Nucleus accumbens (tissue), 56 donors: ENCODE data around the gene TINAGL1.

Experiments used
- DNase-seq, 56 donors: peaks; one replicate each; lab custom pipeline; 2025; lab: John Stamatoyannopoulos, UW

The TINAGL1 gene

DNA sequence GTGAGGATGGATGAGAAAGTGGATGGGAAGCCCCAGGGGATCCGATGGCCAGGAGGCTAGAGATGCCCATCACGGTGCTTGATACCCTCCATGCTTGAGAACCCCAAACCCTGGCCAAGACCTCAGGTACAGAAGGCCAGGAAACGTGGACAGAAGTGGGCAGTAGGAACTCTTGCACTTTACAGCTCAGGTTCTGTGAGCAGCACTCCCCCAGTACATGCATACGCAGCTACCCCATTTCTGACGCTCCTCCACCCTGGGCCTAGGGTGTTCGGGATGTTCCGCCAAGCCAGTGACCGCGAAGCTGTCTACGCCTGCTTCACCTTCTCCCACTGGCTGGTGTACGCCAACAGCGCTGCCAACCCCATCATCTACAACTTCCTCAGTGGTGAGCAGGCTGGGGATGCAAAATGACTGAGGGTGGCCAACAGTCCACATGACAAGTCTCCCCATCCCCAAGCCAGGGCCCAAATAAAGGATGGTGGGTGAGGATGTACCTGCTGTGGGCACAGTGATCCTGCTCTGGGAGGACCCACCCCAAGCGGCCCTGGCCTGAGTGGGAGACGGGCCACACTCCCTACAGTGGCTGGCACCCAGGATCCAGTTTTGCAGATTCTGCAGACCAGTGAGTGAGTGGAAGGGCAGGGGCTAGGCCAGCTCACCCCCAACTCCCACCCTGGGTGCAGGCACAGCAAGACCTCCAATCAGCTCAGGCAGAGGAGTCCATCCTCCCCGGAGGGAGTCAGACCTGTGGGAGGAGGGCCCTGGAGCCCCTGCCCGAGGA is 48.6 kb downstream of the TINAGL1 start:
- DNase-seq = no peak

DNA sequence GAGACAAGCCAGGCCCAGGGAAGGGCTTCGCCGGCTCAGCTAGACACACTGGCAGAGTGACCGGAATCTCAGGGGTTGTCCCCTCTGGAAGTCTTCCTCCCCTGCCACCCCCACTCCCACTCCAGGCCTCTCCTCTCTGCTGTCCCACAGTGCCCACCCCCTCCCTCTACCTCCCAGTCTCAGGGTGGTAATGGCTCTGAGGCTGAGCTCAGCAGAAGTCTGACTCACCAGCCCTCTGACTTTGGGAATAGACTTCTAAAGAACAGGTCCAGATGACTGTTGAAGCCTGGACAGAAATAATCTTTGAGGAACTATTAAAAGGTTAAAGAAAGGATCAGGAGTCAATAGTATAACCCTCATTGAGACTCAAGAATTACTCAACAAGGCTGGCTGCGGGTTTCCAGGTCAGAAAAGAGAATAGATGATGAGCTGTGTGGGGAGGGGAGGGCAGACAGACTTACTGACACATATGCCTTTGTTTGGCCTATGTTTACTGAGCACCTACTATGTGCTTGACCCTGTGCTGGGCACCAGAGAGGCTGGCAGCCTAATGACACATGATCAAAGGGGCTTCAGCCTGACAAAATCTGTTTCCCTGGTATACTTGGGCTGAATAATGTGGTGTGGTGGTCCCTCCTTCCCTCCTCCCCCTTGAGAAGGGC is 49.4 kb downstream of the TINAGL1 start:
- DNase-seq = no peak

DNA sequence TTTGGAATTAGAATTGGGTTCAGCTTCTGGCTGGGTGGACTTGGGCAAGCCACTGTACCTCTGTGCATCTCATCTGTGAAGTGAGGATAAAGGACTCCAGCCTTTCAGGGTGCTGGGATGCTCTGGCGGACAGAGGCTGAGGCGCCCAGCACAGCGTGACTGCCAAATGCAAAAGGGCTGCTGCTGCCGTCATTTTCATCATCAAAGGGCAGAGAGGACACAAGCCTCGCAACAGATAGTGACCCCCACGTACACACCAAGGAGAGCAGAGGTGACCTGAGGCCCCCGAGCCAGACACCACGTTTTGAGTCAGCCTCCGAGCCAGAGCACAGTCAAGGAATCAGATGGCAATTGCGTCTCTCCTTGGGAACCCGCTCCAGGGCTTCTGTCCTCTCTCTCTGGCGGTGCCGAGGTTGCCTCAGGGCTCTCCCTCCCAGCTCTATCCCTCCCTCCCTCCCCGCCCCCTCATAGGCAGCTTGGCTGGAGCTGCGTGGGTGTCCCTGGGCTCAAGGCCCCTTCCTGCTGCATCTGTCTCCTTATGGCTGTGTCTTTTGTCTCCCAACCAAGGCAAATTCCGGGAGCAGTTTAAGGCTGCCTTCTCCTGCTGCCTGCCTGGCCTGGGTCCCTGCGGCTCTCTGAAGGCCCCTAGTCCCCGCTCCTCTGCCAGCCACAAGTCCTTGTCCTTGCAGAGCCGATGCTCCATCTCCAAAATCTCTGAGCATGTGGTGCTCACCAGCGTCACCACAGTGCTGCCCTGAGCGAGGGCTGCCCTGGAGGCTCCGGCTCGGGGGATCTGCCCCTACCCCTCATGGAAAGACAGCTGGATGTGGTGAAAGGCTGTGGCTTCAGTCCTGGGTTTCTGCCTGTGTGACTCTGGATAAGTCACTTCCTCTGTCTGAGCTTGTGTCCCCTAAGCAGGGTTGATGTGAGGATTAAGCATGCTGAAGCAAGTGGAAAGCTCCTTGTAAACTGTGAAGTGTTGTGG is 50.2 kb downstream of the TINAGL1 start:
- DNase-seq = no peak

DNA sequence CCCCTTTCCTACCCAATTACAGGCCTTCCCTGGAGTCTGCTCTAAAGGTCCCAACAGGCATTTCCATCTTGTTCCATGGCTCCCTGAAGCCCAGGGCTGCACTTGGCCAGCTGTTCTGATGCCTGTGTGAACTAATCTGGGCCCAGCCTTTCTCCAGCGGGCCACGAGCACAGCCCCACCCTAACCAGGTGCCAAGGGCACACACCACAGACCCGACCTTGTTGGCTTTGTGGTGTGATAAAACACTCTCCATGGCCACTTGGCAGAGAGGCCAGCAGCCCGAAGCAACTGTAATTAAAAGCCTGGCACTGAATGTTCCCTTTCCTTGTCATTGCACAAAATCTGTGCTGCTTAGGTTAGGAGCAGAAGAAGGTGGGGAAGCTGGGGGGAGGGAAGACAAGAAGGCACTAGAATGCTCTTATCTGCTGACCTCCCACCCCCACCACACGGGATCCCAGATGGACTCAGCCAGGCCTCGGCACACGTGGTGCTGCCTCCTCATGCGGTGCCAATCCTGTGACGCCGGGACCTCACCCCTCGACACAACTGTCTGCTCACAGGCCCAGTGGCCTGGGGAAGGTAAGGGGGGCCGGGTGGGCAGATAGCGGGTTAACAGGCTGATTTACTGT is 51.1 kb downstream of the TINAGL1 start:
- peak in 14 of 56 donors; percentile 15 to 55 (median 36) for DNase-seq

DNA sequence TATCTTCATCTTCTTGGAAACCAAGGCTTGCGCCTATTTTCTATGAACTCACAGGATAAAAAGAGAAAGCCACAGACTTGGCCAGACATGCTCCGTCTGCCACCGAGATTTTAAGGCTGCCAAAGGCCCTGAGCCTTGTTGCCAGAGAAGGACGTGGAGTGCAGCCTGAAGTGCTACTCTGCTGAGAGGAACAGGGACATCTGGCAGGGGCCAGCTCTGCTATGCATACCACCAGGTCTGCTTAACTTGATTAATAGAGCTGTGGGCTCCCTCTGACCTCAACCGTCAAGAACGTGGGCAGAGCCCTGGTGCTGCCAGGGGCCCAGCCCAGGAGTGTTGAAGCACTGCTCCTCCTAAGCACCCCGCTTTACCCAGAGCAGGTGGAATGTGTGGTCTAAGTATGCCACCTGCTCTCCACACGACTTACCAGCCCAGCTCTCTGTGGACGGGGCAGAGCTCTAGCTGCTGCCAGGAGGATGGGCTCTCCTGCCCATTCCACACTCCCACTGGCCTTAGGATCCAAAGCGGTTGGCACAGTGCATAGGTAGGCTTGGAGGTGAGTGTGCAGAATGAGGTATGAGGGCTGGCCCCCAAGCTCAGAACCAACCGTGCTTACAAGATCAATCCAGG is 51.7 kb downstream of the TINAGL1 start:
- DNase-seq = peak in 17 of 56 donors; percentile 23 to 60 (median 43)

DNA sequence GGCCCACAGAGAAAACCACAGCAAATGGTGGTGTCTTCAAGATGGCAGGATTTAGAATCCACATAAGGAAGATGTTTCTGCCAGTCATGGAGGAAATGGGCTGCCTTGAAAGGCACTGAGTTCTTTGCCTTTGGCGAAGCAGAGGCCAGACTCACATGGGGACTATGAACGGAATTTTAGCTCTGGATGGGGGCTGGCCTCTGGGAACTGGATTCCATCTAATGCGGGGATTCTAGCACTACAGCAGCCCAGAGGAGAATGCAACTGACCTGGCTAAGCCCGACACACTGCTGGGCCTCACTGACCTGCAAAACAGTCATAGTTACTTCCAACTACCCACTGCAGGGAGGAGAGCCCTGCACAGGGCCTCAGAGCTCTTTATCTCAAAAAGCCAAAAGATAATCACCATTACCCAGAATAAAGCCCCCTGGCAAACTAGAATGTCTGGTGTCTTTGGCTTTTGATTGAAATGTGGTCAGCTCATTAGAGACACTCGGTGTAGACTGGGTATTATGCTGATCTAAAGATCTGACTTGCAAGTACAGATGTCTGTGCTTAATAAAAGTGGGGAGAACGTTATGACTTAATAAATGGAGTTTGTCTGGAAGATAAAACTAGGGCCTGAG is 52.7 kb downstream of the TINAGL1 start:
- no peak for DNase-seq

DNA sequence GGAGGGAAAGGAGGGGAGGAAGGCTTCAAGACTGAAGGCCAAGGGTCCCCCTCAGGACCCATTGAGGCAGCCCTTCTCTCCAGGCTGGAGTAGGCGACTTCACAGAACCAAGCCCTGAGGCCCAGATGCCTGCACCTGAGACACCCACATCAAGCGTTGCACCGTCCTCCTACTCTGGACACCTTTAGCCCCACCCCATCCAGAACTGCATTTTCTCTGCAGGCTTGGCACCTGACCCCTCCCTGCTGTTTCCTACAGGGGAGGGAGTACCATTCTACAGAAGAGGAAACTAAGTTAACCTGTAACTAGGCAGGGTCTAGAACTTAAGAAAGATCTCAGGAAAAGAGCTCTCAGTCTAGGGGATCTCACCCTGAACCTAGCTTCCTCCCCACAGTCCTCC is 56.3 kb downstream of the TINAGL1 start:
- no peak for DNase-seq

DNA sequence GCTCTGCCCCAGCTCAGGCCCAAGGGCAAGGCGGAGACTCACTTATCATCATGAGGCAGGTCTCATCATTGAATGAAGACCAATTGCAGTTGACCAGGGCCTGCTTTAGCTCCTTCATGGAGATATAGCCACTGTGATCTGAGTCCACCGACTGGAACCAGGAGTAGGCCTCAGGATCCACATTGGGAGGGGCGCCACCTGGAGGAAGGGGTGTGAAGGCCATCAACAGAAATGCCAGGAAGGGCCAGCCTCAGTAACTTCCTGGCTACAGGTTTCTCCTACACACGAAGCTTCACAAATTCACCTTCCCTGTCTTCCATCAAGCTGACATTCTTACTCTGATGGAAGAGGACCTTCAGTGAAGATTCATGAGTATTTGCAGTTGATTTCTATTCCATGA is 56.8 kb downstream of the TINAGL1 start:
- DNase-seq = no peak
